ENCODE results near the gene STAT5A.
"Not testable (repeated sequence)": the region's sequence is repeated elsewhere in the genome, so short reads cannot be mapped to it uniquely, and the experiment has no call there.

DNA sequence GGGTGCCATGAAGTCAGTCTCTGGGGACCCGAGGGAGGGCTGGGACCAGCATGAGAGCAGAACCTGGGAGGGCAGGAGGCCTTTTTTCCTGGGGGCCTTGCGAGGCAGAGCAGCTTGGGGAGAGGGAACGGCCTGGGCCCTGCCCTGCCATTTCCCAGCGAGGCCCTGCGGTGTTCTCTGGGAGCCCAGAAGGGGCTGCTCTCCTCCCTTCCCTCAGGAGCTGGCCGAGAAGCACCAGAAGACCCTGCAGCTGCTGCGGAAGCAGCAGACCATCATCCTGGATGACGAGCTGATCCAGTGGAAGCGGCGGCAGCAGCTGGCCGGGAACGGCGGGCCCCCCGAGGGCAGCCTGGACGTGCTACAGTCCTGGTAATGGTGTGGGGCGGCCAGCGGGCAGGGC, 11.6 kb downstream of the STAT5A start:
- TF ChIP-seq TEAD4 (CRISPR knock-in tag; IDR thresholded peaks at IDR 0.05); ESRRA (CRISPR knock-in tag; IDR thresholded peaks at IDR 0.05; ENCODE audit: borderline replicate concordance); FOXK1 (CRISPR knock-in tag; IDR thresholded peaks at IDR 0.05); CREB1 (CRISPR knock-in tag; IDR thresholded peaks at IDR 0.05): not testable (repeated sequence)
- TF ChIP-seq, protein P1, sequence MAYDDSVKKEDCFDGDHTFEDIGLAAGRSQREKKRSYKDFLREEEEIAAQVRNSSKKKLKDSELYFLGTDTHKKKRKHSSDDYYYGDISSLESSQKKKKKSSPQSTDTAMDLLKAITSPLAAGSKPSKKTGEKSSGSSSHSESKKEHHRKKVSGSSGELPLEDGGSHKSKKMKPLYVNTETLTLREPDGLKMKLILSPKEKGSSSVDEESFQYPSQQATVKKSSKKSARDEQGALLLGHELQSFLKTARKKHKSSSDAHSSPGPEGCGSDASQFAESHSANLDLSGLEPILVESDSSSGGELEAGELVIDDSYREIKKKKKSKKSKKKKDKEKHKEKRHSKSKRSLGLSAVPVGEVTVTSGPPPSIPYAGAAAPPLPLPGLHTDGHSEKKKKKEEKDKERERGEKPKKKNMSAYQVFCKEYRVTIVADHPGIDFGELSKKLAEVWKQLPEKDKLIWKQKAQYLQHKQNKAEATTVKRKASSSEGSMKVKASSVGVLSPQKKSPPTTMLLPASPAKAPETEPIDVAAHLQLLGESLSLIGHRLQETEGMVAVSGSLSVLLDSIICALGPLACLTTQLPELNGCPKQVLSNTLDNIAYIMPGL (CRISPR knock-in tag; IDR thresholded peaks at IDR 0.05) = not testable (repeated sequence)
- TF ChIP-seq, protein P2, sequence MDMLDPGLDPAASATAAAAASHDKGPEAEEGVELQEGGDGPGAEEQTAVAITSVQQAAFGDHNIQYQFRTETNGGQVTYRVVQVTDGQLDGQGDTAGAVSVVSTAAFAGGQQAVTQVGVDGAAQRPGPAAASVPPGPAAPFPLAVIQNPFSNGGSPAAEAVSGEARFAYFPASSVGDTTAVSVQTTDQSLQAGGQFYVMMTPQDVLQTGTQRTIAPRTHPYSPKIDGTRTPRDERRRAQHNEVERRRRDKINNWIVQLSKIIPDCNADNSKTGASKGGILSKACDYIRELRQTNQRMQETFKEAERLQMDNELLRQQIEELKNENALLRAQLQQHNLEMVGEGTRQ (CRISPR knock-in tag; IDR thresholded peaks at IDR 0.05) = not testable (repeated sequence)

Measured in WTC11 (cell line).